ENCODE results near the gene CHRND. TPM values are rescaled to one million over a fixed set of nuclear protein-coding genes. Genes with fewer than 3 reads are reported as not detected.

CHRND gene
- total RNA-seq, 2 experiments from 2014 or later, result not detected

DNA sequence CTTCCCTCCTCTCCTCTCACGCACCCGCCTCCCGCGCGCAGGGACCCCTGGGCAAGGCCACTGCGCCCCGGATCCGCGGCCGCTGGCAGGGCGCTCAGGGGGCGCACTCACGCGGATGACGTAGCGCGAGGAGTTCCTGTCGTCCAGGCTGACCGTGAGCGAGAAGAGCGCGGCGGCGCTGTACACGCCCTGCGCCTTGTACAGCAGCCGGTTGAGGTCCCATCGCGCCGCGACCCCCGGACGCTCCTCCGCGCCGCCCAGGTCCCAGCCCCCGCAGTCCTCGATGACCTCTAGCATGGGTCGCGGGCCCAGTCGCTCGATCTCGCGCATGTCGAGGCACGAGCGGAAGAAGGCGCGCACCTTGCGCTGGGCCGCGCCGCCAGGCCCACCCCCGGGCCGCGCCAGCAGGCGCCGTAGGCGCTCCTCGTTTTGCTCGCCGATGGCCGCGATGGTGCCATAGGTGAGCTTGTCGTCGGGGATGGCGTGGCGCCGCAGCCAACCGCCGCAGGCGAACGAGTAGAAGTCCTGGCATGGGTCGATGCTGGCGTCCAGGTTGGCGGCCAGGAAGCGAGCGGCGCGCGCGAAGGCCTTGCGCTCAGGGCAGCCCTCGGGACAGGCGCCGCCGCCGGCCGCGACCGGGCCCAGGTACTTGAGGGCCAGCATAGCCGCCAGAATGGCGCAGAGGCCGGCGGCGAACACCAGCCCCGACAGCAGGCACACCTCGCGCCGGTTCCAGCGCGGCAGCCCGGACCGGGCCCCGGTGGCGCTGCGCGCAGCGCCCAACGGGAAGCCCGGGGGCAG, 40.0 kb upstream of the CHRND start:
- Mint-ChIP-seq H3K9me3 (no peaks in the 10 kb centered on the region), H3K4me3 (no peak overlapping the region), H3K4me1 (ENCODE audit: low read depth) (peaks cover 5% of the 10 kb centered on the region), H3K27ac (no peak overlapping the region), H3K27me3 (peaks cover 37% of the 10 kb centered on the region), H3K36me3 (ENCODE audit: low read depth) (no peaks in the 10 kb centered on the region)
- ATAC-seq (no peak), DNase-seq (no peak)
- CTCF ChIA-PET, result no interaction called here
- intact Hi-C loops (cut with micrococcal nuclease), result no loop called here
- TF ChIP-seq, protein P1, sequence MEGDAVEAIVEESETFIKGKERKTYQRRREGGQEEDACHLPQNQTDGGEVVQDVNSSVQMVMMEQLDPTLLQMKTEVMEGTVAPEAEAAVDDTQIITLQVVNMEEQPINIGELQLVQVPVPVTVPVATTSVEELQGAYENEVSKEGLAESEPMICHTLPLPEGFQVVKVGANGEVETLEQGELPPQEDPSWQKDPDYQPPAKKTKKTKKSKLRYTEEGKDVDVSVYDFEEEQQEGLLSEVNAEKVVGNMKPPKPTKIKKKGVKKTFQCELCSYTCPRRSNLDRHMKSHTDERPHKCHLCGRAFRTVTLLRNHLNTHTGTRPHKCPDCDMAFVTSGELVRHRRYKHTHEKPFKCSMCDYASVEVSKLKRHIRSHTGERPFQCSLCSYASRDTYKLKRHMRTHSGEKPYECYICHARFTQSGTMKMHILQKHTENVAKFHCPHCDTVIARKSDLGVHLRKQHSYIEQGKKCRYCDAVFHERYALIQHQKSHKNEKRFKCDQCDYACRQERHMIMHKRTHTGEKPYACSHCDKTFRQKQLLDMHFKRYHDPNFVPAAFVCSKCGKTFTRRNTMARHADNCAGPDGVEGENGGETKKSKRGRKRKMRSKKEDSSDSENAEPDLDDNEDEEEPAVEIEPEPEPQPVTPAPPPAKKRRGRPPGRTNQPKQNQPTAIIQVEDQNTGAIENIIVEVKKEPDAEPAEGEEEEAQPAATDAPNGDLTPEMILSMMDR (IDR thresholded peaks at IDR 0.05), result no peak
- POLR2A ChIA-PET, result no interaction called here

DNA sequence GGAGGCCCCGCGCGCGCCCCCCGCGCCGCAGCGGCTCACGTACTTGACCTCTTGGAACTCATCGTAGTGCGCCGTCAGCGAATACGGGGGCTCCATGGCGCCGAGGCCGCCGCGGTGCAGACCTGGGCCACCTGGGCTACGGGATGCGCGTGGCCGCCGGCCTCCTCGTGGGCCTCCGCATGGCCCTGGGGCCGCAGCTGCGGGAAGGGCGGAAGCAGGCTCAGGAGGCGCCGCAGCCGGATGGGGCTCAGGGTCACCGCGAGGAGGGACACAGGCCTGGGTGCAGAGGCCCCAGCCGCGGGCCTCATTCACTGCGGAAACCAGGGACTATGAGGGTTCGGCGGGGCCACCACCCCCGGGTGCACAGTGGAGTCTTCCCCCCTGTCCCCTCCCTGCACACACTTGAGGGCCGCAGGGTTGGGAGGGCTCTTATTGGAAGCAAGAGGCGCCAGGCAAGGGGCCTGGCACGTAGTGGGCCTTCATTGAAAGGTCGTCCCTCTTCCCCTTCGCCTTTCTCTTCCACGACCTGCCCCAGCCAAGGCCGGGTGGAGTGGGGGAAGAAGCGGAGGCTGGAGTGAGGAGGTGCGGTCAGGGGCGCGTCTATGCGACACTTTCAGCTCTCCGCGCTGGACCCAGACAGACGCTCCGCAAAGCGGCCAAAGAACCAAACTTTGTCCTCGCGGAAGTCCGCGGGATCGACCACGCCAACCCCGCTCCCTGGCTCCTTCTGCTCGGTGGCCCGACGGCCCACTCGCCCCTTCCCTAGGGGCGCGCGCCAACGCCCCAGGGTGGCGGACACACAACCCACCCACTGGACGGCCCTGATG, 39.2 kb upstream of the CHRND start:
- intact Hi-C loops (cut with micrococcal nuclease), result no loop called here
- ChIA-PET POLR2A (no interaction called here), CTCF (no interaction called here)
- Mint-ChIP-seq H3K27me3 (peaks cover 37% of the 10 kb centered on the region), H3K27ac (no peak overlapping the region), H3K4me1 (ENCODE audit: low read depth) (peaks cover 5% of the 10 kb centered on the region), H3K9me3 (no peaks in the 10 kb centered on the region), H3K36me3 (ENCODE audit: low read depth) (no peaks in the 10 kb centered on the region), H3K4me3 (peak overlapping the region; percentile 15)
- ATAC-seq (no peak), DNase-seq (no peak)
- TF ChIP-seq, protein P1 (IDR thresholded peaks at IDR 0.05), result no peak

DNA sequence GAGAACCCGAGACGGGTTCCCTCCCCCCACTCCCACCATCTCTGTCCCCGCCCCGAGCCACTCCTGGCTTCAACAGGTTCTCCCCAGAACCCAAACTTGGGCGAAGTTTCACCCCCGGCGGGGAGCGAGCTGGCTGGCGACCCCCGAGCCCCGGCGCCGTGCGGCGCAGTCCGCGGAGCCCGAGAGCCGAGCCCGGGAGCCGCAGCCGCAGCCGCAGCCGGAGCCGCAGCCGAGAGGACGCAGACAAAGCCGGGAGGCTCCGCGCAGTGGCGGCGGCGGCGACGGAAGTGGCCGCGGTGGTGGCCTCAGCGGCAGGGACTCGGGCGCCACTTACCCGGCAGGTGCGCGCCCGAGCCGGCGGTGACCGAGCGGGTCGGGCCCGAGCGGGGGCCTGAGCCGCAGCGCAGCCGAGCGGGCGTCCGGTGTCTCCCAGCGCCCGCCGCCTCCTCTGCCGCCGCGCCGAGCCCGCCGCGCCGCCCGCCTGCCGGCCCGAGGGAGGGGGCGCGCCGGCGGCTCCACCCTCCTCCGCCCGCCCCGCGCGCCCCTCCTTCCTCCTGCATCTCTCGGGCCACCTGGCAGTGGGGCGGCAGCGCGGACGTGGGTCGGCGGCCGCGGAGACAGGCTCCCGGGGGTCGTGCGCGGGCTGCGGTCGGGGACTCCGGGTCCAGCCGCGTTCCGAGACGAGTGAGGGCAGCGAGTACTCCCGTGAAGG, 38.4 kb upstream of the CHRND start, which contains the start of gene ECEL1:
Gene ECEL1 (minus strand): TSS at position 450 of the 712 bp plus-strand sequence. CDS start 1,181 bp downstream, outside the sequence.
- H3K27me3 Mint-ChIP-seq, result peaks cover 37% of the 10 kb centered on the region
- CTCF ChIA-PET, result no interaction called here
- no peaks in the 10 kb centered on the region for H3K9me3 Mint-ChIP-seq
- H3K36me3 Mint-ChIP-seq (ENCODE audit: low read depth), result no peaks in the 10 kb centered on the region
- DNase-seq (no peak), ATAC-seq (no peak)
- peak within 1 kb of the TSS; percentile 15 for H3K4me3 Mint-ChIP-seq
- POLR2A ChIA-PET, result no interaction called here
- intact Hi-C loops (cut with micrococcal nuclease), result no loop called here
- no peak within 1 kb of the TSS for H3K27ac Mint-ChIP-seq
- peaks cover 5% of the 10 kb centered on the region for H3K4me1 Mint-ChIP-seq (ENCODE audit: low read depth)
- TF ChIP-seq, protein P1 (IDR thresholded peaks at IDR 0.05), result no peak

DNA sequence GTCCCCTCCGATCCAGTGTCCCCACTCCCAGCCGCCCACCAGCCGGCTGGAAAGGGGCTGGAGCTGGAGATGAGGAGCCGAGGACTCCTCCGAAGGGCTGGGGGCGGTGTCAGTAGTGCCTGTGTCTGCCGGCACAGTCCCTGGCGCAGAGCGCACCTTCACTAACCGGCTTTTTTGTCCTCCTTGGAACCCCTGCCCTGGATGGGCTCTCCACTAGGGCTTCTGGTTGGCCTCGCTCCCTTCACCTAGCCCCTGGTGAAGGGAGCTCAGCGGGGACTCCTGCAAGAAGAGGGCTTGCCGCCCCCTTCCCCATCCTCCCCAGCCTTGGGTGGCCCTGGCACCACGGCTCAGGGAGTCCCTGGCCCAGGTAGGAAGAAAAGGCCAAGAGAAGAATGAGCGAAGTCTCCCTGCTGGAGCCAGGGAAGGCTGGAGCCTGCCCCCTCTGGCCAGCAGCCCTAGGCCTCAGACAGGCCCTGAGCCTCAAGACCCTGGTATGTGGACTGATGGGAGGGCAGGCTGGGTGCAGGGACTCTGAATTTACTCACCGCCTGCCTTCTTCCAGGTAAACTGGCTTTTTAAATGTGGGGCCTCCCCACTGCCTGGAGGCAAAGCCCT, 37.8 kb upstream of the CHRND start:
- ATAC-seq (no peak), DNase-seq (no peak)
- H3K4me1 Mint-ChIP-seq (ENCODE audit: low read depth), result peaks cover 5% of the 10 kb centered on the region
- H3K27me3 Mint-ChIP-seq, result peaks cover 37% of the 10 kb centered on the region
- TF ChIP-seq, protein P1 (IDR thresholded peaks at IDR 0.05), result no peak
- H3K9me3 Mint-ChIP-seq, result no peaks in the 10 kb centered on the region
- CTCF ChIA-PET, result no interaction called here
- POLR2A ChIA-PET, result no interaction called here
- intact Hi-C loops (cut with micrococcal nuclease), result no loop called here
- no peak overlapping the region for H3K4me3 Mint-ChIP-seq
- no peak overlapping the region for H3K27ac Mint-ChIP-seq
- no peaks in the 10 kb centered on the region for H3K36me3 Mint-ChIP-seq (ENCODE audit: low read depth)
